HTR-8/SVneo (cell line): ENCODE data around the gene NEK8.
"Not testable (repeated sequence)": the region's sequence is repeated elsewhere in the genome, so short reads cannot be mapped to it uniquely, and the experiment has no call there.

ENCODE experiments used
- DNase-seq: peaks from one replicate; pipeline ENCODE4 v3.0.0; 2011; ENCODE audit warnings: low spot score, mixed read lengths; ENCODE audit not compliant: insufficient read length
- FAIRE-seq: peaks from 2 replicates; lab custom pipeline; 2011; peaks lifted over from hg19 to GRCh38; lab: Jason Lieb, UNC

Gene NEK8

GRCh38 chr17:28759256-28759865 lies 30.8 kb downstream of the NEK8 start:
- no peak for FAIRE-seq
- no peak for DNase-seq

DNA sequence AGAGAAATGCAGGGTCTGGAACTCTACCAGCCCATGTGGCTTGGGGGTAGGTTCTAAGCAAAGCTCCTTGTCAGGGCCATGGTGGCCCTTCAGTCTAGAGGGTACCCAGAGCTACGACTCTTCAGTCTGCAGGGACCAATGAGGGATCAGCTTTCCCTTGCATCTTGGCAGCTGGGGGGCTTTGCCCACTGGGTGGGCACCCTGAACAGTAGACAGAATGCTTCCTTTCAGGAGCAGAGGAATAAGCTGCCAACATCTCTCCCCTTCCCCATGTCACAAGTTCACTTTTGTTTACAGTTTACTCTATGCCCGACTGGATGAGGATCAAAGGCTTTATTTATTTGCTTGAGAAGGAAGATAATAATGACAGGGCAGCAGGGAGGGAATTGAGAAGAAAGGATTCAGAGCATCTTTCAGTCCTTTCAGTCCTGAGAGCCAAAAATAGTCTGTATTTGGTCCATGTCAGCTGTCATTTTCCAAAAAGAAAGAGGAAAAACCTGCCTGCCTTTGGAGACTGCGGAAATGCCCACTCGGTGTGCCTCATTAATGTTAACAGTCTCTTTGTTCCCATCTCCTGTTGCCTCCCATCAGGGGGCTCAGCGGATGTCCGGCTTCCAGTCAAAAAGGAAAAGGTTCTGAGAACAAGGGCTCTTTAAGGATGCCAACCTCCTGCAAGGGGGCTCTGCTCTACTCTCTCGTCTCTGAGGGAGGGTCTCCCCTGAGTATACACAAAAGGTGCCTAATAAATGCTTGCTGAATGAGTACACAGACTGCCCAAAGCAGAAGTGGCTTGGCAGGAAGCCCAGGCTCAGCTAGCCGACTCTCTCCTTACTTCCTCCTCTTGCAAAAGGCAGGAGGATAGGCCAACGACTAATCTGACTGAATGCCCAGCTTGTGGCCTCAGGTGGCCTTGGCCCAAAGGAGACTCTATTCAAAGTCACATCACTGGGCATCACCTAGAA lies 32.3 kb downstream of the NEK8 start:
- no peak for FAIRE-seq
- DNase-seq: no peak

- FAIRE-seq (no peak), DNase-seq (no peak)
These were observed 34.7 kb downstream of the NEK8 start for GRCh38 chr17:28763137-28763799.

- peak; percentile 79 for DNase-seq
- no peak for FAIRE-seq
These were observed 35.2 kb downstream of the NEK8 start for GRCh38 chr17:28763804-28764266.

- FAIRE-seq: no peak
These were observed 36.5 kb downstream of the NEK8 start for GRCh38 chr17:28765038-28765437.

DNA sequence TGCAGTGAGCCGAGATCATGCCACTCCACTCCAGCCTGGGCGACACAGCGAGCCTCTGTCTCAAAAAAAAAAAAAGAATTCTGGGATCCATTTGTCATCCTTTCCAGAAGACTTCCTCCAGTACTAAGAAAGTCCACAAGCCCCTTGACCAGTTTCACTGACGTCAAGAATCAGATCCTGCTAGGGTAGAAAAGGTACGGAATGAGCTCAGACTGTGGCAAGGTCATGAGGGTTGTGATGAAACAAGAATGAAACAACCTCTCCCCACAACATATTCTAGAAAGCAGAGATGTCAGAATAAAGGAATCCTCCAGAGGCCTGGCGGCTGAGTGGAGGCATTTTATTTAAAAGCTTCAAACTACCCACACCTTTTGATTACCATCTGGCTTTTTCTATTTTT lies 45.1 kb downstream of the NEK8 start:
- DNase-seq (no peak), FAIRE-seq (no peak)

More at GRCh38 chr17:28765038-28765437, 36.5 kb downstream of the NEK8 start:
- no peak for DNase-seq

- DNase-seq (no peak), FAIRE-seq (no peak)
These were observed 45.6 kb downstream of the NEK8 start for GRCh38 chr17:28774206-28774605.

GRCh38 chr17:28777178-28777577 lies 48.6 kb downstream of the NEK8 start:
- DNase-seq: no peak
- FAIRE-seq: no peak

DNA sequence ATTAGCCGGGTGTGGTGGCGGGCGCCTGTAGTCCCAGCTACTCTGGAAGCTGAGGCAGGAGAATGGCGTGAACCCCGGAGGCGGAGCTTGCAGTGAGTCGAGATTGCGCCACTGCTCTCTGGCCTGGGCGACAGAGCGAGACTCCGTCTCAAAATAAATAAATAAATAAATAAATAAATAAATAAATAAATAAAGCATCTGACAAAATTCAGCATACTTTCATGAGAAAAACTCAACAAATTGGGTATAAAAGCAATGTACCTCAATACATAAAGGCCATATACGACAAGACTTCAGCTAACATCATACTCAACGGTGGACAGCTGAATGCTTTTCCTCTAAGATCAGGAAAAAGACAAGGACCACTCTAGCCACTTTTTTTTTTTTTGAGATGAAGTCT lies 51.0 kb downstream of the NEK8 start:
- not testable (repeated sequence) for DNase-seq, FAIRE-seq

DNA sequence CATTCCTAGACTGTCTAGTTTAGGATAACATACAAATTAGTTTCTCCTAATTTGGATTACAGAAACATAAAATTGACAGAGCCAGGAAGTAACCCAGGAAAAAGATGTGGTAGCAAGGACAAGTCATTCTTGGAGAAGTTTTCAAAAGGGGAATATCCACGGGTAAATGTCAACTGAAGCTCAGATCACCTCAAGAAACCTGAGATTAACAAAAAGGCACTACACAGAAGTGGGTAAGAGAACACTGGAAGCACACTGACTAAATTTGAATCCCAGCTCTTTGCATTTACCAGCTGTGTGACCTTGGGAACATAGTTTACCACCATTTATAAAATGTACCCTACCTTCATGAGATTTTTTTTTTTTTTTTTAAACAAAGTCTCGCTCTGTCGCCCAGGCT lies 54.6 kb downstream of the NEK8 start:
- no peak for DNase-seq
- FAIRE-seq: no peak

GRCh38 chr17:28788100-28788499 lies 59.5 kb downstream of the NEK8 start:
- DNase-seq: no peak
- FAIRE-seq: no peak
